ENCODE measurements around the gene TRAF7.

The TRAF7 gene

DNA sequence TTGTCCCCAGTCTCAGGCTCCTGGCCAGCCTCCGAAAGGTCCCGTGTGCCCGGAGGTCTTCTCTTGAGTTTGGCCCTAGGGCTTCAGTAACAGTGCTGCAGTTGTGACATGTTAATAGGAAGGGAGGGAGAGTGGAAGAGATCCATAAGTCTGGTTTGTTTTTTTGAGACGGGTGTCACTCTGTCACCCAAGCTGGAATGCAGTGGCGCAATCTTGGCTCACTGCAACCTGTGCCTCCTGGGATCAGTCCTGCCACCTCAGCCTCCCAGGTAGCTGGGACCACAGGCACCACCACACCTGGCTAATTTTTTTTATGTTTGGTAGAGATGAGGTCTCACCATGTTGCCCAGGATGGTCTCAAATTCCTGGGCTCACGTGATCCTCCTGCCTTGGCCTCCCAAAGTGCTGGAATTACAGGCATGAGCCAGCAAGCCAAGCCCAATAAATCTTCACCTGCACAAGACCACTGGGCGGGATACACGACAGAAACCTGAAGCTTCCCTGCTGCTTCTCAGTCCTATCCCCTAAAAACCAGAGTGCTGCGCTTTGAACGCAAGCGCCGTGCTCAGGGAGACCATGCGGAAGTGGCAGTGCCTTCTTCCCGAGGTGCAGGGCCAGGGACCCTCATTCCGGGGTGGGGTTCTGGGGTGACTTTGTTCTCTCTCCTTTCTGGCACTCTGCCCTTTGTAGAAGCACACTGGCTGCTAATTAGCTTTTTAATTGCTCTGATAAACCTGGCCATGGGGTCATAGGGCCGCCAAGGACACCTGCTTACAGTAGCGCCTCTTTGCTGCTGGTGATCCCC is 10.9 kb downstream of the TRAF7 start:
- DNase-seq = no peak

- DNase-seq = no peak
Observed at GRCh38 chr16:2167068-2167638, 11.6 kb downstream of the TRAF7 start.

- DNase-seq = no peak
Observed at GRCh38 chr16:2170080-2170479, 14.5 kb downstream of the TRAF7 start.

GRCh38 chr16:2170587-2171435 is 15.2 kb downstream of the TRAF7 start:
- no peak for DNase-seq

DNA sequence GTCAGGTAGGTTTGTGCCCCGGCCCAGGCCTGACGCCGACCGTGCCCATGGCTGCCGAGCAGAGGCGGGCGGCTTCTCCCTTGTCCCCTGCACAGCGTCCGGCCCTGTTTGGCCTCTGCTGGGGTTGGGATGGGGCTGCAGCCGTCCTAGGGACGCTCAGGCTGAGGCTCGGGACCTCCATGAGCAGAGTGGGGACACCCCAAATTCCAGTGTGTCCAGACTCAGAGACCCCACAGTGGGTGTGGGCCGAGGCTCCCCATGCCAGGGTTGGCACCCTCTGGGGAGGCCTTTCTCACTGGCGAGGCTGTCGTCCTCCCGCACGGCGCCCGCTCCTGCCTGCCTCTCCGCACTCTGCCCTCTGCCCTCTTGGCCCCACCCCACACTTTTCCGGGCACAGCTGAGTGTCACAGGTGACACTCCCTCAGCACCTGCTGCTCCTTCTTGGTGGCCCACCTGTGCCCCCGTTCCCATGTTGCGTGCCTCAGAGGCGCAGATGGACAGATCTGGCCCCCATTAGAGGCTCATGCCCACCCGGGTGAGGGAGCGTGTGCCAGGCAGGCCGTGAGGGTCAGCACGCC is 16.1 kb downstream of the TRAF7 start:
- DNase-seq = no peak

GRCh38 chr16:2172688-2173335 is 17.2 kb downstream of the TRAF7 start:
- no peak for DNase-seq

DNA sequence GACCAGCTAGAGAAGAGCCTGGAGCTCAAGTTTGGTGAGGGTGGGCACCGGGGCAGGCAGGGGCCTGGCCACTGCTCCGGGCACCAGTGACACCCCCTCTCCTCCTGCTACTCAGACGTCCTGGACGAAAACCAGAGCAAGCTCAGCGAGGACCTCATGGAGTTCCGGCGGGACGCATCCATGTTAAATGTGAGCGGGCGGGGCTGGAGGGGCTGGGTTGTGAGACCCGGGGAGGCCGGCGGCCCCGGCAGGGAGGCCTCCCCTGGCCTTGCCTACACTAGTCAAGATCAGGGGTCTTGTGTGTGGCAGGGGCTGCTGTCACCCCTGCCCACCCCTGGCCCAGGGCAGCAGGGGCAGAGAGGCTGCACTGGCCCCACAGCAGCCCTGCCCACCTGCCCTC is 17.8 kb downstream of the TRAF7 start:
- DNase-seq = no peak

DNA sequence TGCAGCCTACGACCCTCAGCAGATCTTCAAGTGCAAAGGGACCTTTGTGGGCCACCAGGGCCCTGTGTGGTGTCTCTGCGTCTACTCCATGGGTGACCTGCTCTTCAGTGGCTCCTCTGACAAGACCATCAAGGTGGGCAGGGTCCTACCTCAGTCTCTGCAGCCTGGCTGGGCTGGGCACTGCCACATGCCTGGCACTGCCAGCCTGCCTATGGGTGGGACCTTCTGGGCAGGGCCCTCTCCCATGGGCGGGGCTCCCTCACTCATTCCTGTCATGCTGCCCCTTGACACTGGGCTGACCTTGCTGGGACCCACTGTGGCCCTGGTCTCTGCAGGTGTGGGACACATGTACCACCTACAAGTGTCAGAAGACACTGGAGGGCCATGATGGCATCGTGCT is 18.3 kb downstream of the TRAF7 start:
- DNase-seq = no peak

- DNase-seq = no peak
Observed at GRCh38 chr16:2174396-2175131, 19.0 kb downstream of the TRAF7 start.

GRCh38 chr16:2175454-2175853 is 19.9 kb downstream of the TRAF7 start:
- DNase-seq = no peak

DNA sequence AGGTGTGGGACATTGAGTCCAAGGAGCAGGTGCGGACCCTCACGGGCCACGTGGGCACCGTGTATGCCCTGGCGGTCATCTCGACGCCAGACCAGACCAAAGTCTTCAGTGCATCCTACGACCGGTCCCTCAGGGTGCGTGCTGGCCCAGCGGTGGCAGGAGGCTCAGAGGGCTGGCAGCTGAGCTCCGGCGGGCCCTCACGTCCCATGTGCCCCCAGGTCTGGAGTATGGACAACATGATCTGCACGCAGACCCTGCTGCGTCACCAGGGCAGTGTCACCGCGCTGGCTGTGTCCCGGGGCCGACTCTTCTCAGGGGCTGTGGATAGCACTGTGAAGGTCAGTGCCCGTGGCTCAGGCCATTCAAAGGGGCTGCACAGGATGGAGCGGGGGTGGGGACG is 20.5 kb downstream of the TRAF7 start:
- no peak for DNase-seq

DNA sequence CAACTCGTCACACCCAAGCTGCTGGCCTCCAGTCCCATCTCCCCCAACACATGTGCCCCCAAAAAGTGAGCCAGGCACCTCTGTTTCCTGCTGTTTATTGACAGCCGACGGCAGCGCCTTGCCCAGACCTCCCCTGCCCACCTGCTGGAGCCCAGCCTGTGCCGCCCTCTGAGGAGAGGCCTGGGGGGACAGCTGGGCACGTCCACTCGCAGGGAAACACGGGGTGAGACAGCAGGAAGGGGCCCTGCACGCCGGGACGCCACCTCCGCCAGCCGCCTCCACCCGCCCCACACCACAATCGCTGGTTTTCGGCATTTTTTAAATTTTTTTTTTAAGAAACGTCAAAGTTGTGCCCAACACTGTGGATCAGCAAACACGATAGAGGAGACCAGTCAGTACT is 21.5 kb downstream of the TRAF7 start:
- no peak for DNase-seq

- DNase-seq = no peak
Observed at GRCh38 chr16:2177561-2177960, 22.0 kb downstream of the TRAF7 start.

DNA sequence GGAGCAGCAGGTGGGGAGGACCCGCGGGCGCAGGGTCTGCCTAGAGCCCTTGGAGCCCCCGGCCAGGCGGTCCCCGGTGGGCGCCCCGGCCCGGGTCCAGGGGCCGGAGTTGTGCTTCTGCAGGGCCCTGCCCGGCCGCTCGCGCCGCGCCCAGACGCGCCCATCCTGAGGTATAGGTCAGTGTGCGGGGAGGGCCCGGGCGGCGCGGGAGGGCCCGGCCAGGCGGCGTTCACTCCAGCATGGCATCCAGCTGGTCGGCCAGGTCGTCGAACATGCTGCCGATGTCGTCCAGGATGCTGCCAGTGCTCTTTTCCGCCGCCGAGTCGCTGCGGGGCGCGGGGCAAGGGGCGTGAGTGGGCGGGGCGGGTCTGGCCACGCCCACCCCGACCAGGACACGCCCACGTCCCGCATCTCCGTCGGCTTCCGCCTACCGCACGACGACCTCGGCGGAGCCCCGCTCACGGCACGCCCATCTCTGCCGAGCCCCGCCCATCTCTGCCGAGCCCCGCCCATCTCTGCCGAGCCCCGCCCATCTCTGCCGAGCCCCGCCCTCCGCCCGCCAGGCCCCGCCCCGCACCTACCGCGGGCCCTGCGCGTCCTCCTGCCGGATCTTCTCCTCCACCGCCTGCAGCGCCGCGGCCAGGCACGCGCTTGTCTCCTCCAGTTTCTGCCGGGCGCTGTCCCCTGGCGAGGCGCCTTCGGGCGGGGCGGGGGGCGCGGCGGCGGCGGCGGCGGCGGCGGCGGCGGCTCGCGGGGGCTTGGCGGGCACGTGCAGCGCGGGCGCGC is 22.9 kb downstream of the TRAF7 start:
- DNase-seq = no peak

GRCh38 chr16:2179107-2179501 is 23.5 kb downstream of the TRAF7 start:
- no peak for DNase-seq

GRCh38 chr16:2179576-2179975 is 24.0 kb downstream of the TRAF7 start:
- DNase-seq = no peak

DNA sequence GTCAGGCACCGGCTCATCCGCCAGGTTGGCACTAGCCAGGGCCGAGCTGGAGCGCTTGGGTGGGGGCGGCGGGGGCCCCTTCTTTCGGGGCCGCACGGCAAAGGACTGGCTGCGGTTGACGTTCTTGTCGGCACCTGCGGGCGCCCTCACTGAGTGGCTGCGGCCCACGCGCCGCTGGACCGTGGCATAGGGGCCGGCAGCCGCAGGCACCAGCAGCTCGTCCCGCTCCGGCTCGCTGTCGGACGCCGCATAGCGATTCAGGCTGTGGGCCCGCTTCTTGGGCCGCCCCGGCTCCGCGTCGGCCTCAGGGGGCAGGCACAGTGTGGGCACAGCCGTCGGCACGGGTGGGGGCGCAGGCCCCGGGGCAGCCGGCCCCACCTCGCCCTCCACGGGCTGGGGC is 24.9 kb downstream of the TRAF7 start:
- no peak for DNase-seq

GRCh38 chr16:2180962-2181923 is 25.7 kb downstream of the TRAF7 start:
- DNase-seq = no peak

DNA sequence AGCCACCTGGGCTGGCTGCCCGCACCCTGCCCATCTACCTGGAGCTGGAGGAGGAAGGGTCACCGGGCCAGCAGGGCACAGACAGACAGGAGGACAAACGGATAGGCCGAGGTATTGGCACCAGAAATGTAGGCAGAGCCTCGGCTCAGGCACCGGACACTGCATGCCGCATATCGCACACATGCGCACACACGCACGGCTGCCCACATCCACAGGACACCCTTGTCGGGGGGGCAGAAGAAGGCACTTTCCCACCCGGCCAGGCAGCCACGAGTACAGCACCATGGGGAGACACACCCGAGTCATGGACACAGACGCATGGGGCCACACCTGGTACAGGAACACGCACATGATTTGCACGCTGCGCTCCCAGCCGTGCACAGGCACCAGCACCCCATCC is 26.4 kb downstream of the TRAF7 start:
- DNase-seq = no peak

- DNase-seq = no peak
Observed at GRCh38 chr16:2183671-2184070, 28.1 kb downstream of the TRAF7 start.
